SHP77 treated with DMSO at 0.1 percent for 48 hours (cell line): ENCODE results near the gene TRAF3IP1.
"Not testable (repeated sequence)": the region's sequence is repeated elsewhere in the genome, so short reads cannot be mapped to it uniquely, and the experiment has no call there.

Experiments
- DNase-seq: peaks from one replicate; lab custom pipeline; 2025; lab: John Stamatoyannopoulos, UW

Gene TRAF3IP1, protein sequence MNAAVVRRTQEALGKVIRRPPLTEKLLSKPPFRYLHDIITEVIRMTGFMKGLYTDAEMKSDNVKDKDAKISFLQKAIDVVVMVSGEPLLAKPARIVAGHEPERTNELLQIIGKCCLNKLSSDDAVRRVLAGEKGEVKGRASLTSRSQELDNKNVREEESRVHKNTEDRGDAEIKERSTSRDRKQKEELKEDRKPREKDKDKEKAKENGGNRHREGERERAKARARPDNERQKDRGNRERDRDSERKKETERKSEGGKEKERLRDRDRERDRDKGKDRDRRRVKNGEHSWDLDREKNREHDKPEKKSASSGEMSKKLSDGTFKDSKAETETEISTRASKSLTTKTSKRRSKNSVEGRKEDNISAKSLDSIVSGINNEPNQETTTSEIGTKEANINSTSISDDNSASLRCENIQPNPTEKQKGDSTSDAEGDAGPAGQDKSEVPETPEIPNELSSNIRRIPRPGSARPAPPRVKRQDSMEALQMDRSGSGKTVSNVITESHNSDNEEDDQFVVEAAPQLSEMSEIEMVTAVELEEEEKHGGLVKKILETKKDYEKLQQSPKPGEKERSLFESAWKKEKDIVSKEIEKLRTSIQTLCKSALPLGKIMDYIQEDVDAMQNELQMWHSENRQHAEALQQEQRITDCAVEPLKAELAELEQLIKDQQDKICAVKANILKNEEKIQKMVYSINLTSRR

DNA sequence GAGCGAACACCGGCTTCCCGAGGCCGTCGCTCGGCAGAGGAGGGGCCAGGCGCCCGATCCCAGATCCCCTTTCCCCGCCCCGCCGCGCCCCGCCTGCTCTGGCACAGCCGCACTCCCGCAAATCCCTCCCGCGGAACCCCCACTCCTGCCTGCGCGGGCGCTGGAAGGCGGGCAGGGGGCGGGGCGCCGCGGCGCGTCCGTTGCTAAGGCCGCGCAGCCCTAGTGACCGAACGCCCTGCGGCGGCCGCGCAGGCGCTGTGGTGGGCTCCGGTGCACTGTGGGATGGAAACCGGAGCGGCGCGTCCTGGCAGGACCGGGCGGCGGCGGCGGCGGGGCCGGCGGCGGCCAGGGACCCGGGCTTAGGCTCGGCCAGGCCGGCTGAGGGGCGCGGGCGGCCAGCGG lies at the start of gene TRAF3IP1:
TRAF3IP1 (plus strand) TSS at position 273 of the 402 bp plus-strand sequence. CDS start 145 bp downstream, outside the sequence.
- DNase-seq = peak; percentile 47

GRCh38 chr2:238270606-238271005 lies 49.7 kb upstream of the TRAF3IP1 start:
- no peak for DNase-seq

DNA sequence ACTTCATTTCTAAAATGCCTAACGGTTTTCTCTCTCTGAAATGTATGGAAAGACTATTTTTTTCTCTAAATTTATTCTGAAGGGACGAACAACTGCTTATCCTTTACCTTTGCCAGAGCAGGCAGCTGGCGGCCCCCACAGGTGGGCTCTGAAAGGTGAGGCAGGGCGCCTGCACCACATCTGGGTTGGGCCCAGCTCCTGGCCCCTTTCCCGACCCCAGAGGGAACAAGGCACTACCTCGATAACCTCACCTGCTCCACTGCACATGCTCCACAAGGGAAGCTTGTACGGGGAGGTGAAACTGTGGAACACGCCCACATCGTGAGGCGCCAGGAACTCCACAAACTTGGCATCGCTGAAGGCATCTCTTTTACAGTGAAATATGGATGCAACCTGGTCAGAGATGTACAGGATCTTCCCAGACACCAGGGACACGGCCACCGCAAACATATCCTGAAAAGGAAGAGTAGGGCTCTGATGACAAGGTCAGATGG lies 49.2 kb upstream of the TRAF3IP1 start:
- DNase-seq = no peak

GRCh38 chr2:238271686-238272085 lies 48.6 kb upstream of the TRAF3IP1 start:
- not testable (repeated sequence) for DNase-seq

DNA sequence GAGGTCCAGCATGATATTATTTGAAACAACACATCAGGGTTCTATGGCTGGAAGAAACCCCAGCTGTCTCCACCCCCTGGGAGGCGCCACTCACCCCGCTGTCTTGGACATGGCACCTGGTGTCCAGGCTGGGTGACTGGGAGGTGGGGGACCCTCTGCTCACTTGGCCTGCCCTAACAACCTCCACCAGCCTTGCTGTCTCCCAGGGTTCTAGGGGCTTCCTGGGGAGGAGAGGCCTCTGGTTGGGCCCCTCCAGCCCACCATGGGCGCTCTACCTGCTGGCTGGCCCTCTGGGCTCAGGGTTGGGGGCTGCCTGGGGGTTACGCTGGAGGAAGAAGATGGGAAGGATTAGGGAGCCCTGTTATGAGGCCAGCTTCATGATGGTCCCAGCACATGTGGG lies 48.2 kb upstream of the TRAF3IP1 start:
- no peak for DNase-seq

- DNase-seq = not testable (repeated sequence)
Measured at GRCh38 chr2:238273433-238273832, 46.9 kb upstream of the TRAF3IP1 start.

DNA sequence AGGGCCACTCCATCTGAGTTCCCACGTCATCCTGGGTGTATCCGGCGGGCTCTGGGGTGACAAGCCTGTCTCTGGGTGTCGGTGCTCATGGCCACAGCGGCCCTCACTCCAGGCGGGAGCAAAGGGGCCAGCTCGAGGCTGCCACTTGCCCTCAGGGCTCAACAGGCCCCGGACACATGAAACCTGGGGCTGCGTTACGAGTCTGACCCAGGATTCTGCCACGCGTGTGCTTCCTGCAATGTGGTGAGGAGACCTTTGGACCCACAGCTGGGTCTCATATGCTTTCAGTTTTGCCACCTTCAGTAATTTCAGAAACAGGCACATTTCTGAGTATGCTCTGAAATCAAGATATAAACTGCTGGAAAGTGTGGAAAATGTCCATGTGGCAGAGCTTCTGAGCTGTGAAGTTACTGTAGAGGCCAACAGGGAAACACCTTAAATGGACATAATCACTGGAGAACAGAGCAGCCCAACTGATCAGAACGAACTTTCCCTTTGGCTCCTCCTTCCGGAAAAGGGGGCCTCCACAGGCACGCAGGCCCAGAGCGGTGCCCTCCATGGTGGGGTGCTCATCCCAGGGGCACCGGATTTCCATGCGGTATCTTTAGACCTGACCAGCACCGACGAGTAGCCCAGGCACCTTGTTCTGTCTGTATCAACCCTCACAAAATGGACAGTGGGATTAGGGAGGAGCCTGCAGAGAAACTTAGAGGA lies 46.0 kb upstream of the TRAF3IP1 start:
- DNase-seq = no peak

- no peak for DNase-seq
Measured at GRCh38 chr2:238277695-238278094, 42.6 kb upstream of the TRAF3IP1 start.

DNA sequence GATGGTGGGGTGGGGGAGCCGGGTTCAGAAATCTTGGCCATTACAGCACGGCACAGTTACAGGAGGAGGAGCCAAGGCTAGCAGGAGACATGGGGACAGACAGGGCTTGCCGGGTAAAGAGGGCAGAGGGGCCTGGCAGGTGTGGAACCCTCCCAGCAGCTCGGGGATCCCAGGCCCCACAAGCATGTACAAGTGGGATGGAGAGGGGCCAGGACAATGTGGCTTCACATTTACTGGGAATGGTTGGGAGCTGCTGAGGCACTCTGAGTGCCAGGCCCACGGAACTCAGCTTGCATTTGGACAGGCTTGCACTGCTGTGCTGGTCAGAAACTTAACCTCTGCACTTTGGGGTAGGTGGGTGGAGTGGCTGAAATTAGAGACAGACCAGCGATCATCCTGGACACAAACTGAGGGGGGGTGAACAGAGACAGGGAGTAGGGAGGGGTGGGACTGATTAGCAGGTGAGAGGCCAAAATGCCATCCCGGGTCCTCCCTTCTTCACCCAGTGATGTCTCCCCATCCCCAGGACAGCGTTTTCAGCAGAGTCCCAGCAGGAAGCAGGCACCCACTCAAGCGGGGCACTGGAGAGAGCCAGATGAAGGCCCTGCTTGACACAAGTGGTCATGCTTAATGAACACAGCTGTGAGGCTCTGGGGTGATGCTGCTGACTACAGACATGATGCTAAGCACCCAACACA lies 41.5 kb upstream of the TRAF3IP1 start:
- no peak for DNase-seq

DNA sequence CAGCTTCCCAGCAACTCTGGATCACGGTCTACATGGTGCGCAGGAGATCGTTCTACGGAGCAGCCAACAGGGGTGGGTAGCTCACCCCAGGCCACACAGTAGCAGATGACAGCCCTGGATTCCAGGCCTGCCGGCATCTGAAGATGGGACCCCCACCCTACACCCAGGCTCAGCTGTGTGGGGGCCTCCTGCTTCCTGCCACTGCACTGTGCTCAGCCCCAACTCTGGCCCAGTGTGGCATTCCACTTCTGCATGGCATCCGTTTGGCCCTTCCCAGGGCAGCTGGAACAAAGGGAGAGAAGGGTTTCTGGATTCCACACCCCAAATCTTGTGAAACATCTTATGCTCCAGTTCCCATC lies 41.0 kb upstream of the TRAF3IP1 start:
- no peak for DNase-seq

DNA sequence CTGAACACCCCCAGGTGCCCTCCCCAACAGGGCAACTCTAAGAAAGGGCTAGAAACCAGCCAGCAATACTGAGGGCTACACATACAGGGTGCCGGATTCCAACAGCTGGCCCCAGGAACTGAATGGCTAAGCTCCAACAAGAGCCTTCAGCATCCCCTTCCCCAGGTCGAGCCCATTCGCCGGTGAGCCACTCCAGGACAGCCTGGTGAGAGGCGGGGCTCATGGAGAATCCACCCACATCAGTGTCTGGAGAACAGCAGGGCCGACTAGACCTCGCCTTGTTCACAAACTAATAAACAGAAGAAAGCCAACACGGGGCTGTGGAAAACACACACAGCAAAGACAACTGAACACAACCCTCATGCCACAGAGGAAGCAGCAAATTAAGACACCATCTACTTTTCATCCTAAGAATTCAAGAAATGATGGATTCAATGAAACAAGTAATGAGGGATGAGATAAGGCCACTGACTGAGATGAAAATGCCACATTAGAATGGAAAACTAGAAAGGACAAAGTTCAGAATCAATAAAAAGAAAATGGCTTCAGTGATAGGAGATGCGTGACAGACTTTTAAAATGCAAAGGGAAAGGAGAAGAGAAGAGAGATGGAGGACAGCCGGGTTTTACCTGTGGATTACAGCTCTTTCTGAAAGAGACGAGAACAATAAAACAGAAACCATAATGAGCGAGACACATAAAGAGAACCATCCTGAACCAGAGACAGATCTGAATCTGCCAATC lies 40.1 kb upstream of the TRAF3IP1 start:
- no peak for DNase-seq

DNA sequence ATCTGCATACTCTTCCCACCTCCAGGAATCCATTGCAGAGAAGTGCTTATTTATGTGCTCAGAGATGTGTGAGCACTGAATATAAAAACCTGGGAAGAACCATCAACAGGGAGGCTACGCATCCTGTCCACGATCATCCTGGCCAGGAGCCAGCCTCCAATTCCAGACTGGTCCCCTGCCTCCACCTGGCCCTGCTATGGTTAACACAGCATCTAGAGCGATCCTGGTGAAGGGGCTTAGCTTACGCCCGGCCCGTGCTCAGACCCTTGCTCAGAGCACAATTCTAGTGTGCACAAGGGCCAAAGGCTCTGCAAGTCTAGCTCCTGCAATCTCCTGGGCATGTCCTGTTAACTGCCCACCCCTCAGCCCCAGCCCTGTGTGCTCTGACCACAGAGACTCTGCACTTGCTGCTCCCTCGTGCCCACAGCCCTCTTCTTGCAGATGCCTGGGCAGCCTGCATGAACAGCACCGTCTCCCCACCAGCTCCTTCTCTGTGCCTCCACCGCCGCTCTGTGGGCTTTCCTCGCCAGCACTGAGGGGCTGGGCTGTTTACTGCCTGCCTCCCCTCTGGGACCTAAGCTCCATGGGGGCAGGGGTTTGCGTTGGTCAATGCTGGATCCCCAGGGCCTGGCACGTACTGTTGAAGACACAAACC lies 38.4 kb upstream of the TRAF3IP1 start:
- DNase-seq = no peak

DNA sequence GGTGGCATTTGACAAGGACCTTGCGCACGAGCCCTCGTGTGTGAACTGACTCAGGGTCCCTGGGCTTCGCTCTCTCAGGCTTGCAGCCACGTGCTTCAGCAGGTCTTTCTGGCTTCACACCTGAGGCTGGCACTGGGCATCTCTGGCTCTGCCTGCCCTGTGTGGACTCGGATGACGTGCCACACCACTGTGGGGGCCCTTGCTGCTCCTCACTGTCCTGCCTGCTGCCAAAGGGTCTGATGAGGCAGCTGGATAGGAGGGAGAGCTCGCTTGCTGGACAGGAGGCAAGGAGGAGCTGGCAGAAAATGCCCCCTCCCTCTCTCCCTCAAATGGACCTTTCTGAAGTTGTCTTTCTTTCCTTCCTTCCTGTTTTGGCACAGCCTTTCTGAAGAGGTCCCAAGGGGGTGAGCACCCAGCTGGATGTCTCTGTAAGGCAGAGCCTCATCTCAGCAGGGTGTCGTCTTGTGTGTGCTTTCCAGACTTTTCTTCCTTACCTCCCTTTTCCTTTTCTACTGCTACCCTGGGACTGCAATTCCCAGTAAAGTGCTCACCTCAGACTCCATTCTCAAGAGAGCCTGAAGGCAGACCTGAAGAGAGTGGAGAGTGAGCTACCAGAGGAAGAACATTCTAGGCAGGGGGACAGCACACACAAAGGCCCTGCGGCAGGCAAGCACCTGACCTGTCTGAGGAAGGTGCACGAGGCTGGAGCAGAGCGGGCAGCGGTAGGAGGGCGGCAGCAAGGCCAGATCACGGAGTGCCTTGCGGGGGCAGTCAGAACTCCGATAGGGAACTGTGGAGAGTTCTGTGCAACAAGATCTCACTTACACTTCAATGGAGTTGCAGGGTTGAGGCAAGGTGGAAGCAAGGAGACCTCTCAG lies 37.2 kb upstream of the TRAF3IP1 start:
- DNase-seq = no peak

GRCh38 chr2:238284802-238285515 lies 35.4 kb upstream of the TRAF3IP1 start:
- no peak for DNase-seq

GRCh38 chr2:238285653-238286082 lies 34.6 kb upstream of the TRAF3IP1 start:
- DNase-seq = peak; percentile 53

DNA sequence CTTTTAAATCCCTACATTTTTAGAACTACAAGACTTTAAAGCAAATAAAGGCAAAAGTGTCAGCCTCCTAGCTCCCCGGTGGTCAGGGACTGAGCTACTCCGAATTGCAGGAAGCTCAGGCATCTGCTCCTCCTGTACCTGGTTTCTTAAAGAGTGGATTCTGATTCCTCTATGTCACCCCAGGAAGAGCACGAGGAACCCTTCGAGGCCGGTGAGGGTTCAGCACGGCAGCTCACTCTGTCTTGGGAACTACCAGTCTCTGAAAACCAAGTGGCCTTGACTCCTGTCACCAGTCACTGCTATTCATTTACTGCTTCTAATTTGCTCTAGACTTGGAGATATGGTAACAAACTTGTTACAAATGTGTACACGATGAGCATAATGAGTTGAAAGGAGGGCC lies 34.2 kb upstream of the TRAF3IP1 start:
- no peak for DNase-seq

GRCh38 chr2:238286551-238286950 lies 33.8 kb upstream of the TRAF3IP1 start:
- no peak for DNase-seq

DNA sequence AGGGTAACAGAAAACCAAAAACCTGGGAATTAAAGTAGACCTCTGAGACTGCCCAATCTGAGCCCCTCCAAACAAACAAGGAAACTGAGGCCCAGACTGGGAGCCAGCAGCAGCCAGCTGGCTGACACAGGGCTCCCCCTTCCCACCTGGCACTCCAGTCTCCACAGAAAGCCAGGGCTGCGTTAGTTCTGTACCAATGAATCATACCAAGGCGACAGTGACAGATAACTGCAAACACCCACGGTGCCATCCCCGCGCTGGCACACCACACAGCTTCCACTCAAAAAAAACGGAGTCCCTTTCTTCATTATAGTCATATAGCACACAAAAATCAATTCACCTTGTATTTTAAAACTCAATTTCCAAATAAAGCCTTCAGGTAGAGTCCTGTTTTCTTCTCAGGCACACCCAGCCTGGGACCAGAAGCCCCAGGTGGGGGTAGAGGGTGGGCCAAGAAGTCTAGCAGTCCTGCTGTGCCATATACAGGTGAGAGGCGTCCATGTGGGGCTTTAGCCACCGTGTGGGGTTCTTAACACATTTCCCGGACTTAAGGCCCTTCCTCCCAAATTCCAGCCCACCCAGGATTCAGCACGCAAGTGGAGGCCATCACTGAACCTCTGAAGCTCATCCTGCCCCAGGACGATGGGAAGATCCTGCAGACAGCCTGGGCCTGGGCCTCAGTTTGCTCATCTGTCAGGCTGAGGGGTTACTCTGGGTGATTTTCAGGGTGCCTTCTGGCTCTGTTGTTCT lies 33.2 kb upstream of the TRAF3IP1 start:
- DNase-seq = no peak
